Measurements from ENCODE around the gene TAF3.

DNA sequence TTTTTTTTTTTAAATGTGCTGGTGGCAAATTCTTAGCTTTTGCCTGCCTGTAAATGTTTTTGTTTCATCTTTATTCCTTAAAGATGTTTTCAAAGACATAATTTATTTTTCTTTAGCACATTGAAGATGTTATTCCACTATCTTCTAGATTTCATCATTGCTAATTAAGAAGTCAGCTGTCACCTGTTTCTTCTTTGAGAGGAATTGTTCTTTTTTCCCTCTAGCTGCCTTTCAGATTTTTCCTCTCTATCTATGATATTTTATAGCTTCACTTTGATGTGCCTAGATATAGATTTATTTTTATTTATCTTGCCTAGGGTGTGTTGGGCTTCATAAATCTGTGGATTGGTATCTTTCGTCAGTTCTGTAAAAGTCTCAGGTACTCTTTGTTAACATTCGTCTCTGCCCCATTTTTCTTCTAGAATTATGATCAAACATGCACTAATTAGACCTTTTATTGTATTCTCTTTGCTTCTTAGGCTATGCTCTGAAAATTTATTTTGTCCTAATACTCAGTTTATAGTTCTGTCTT is 186.2 kb downstream of the TAF3 start:
- TF ChIP-seq, protein P1, sequence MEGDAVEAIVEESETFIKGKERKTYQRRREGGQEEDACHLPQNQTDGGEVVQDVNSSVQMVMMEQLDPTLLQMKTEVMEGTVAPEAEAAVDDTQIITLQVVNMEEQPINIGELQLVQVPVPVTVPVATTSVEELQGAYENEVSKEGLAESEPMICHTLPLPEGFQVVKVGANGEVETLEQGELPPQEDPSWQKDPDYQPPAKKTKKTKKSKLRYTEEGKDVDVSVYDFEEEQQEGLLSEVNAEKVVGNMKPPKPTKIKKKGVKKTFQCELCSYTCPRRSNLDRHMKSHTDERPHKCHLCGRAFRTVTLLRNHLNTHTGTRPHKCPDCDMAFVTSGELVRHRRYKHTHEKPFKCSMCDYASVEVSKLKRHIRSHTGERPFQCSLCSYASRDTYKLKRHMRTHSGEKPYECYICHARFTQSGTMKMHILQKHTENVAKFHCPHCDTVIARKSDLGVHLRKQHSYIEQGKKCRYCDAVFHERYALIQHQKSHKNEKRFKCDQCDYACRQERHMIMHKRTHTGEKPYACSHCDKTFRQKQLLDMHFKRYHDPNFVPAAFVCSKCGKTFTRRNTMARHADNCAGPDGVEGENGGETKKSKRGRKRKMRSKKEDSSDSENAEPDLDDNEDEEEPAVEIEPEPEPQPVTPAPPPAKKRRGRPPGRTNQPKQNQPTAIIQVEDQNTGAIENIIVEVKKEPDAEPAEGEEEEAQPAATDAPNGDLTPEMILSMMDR (optimal IDR thresholded peaks at IDR 0.05 in 1 of 3, IDR thresholded peaks at IDR 0.05 in 1 of 3, conservative IDR thresholded peaks at IDR 0.05 in 1 of 3; ENCODE audit: extremely low read depth in 1 of 3, insufficient read depth in 2 of 3, low read length in 3 of 3): no peak
- no peak for TF ChIP-seq EZH2 (IDR thresholded peaks at IDR 0.05; ENCODE audit: low read length)

Measured in keratinocyte (primary cell).